NT2/D1 (cell line): Measurements from ENCODE around the gene ZDHHC24.

Experiments used
- SUZ12 ChIP-seq: IDR thresholded peaks from 2 replicates; pipeline ENCODE4 v1.6.1; 2011; ENCODE audit not compliant: insufficient read length, insufficient read depth; ENCODE audit errors: extremely low read depth
- ZNF274 ChIP-seq: IDR thresholded peaks from 2 replicates; pipeline ENCODE4 v1.6.1; 2011; ENCODE audit warnings: mild to moderate bottlenecking, low read depth, low read length

DNA sequence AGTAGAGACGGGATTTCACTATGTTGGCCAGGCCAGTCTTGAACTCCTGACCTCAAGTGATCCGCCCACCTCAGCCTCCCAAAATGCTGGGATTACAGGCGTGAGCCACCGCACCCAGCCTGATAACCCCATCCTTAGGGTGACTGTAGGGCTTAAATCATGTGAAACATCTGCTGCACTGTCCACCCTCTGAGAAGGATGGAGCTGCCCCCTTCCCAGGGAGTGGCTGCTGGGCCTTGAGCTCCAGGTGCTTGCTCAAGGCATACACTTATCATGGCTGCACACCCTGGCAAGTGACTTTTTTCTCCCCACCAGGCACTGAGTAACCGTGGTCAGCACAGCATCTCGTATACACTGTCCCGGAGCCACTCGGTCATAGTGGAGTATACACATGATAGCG, 73.8 kb downstream of the ZDHHC24 start:
- TF ChIP-seq ZNF274 (no peak), SUZ12 (no peak)
